MCF 10A (cell line): ENCODE results near the gene ATF6B. TPM values are rescaled to one million over a fixed set of nuclear protein-coding genes. Genes with fewer than 3 reads are reported as not detected.

Experiments used
- BruUV-seq: library from RNA; stranded (reverse); fragments of 400-500 nt; replicated peaks from 2 replicates; lab custom pipeline; 2021; lab: Mats Ljungman, UMichigan
- CTCF ChIA-PET: fragments of 300-600 bp; sonication (Branson Sonifier 250); formaldehyde crosslinking; extraction: SDS; loops from one replicate; lab custom pipeline; 2021; ENCODE audit warnings: antibody characterized with exemption, inconsistent platforms; lab: Yijun Ruan, JAX
- POLR2A ChIA-PET: fragments of 300-600, 350-650 bp; sonication (Branson Sonifier 250); formaldehyde crosslinking; extraction: SDS; loops from one replicate; lab custom pipeline; 2020; ENCODE audit warnings: antibody characterized with exemption, inconsistent platforms; lab: Yijun Ruan, JAX
- DNase-seq: peaks from one replicate; pipeline ENCODE4 v3.0.0-alpha.2; 2018; ENCODE audit not compliant: unreplicated experiment
- H3K27ac Mint-ChIP-seq: one replicate; pipeline ENCODE4 v1.8.0; 2022; ENCODE audit warnings: mild to moderate bottlenecking, low read depth, mixed read lengths; ENCODE audit not compliant: unreplicated experiment
- H3K27me3 Mint-ChIP-seq: one replicate; pipeline ENCODE4 v1.8.0; 2022; ENCODE audit warnings: mixed read lengths; ENCODE audit not compliant: insufficient read depth, unreplicated experiment
- H3K36me3 Mint-ChIP-seq: one replicate; pipeline ENCODE4 v1.8.0; 2022; ENCODE audit warnings: mild to moderate bottlenecking, moderate library complexity, mixed read lengths; ENCODE audit not compliant: insufficient read depth, unreplicated experiment
- H3K4me1 Mint-ChIP-seq: one replicate; pipeline ENCODE4 v1.8.0; 2022; ENCODE audit warnings: mixed read lengths; ENCODE audit not compliant: insufficient read depth, unreplicated experiment
- H3K4me3 Mint-ChIP-seq: one replicate; pipeline ENCODE4 v1.8.0; 2022; ENCODE audit warnings: mild to moderate bottlenecking, moderate library complexity, mixed read lengths; ENCODE audit not compliant: unreplicated experiment
- H3K9me3 Mint-ChIP-seq: one replicate; pipeline ENCODE4 v1.8.0; 2022; ENCODE audit warnings: mixed read lengths; ENCODE audit not compliant: unreplicated experiment
- CTCF ChIP-seq: fragments of 200-600 bp; IDR thresholded peaks from one replicate; pipeline ENCODE4 v1.8.0; 2022; ENCODE audit warnings: antibody characterized with exemption, mild to moderate bottlenecking; ENCODE audit not compliant: unreplicated experiment
- intact Hi-C: fragments of 100-400 bp; cut with micrococcal nuclease; formaldehyde crosslinking; loops from 2 replicates; pipeline ENCODE4 v1.14.1; 2022
- total RNA-seq: library from RNA; stranded (reverse); gene quantifications from 2 replicates; pipeline ENCODE4 v1.2.3, GENCODE V29; 2022

ATF6B gene
- total RNA-seq, 1 experiment from 2014 or later = 65.6 TPM

DNA sequence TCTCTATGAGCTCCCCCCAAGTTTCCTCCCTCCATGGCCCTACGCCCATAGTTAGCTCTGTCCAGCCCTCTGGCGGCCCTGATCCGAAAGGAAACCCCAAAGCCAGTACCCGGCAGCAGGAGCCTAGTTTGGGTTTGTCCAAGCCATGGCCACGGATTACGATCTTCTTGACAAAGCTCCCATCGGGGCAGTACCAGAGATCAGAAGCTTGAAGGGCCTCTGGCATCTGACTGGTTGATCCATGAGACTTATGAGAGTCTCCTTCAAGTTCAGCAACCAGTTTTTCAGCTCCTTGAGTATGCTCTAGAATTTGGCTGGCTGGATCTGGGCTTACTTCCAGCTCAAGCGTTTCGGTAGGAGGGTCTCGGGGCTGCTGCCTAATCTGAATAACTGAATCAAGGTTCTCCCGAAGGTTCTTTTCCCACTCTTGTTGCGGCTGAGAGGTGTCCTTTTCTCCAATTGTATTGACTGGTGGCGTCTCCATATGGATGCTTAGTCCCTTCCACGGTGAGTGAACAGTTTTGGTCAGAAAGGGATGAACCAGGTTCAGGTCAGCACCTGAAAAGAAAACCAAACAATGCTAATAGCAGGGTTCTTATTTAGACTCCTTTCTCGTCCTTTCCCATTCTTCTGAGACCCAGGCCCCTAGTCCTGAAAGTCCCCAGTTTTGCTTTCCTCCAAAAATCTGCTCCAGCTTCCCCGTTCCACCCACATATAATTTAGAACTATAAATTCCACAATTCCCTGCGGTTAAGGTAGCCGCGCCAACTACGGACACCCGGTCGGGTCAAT, 1.4 kb upstream of the ATF6B start:
- H3K36me3 Mint-ChIP-seq = peaks cover 35% of the 10 kb centered on the region
- no peak for DNase-seq
- CTCF ChIA-PET = interaction anchor here (0.5 to 2.3 kb wide), 5 partner anchors 11 to 83 kb away, joined by 3 to 19 read pairs (median 5); no protein-coding TSS in a partner anchor

GRCh38 chr6:32128751-32129296, 778 bp upstream of the ATF6B start:
- intact Hi-C loops = no loop called here

More for the DNA sequence above, 1.4 kb upstream of the ATF6B start:
- Mint-ChIP-seq H3K4me1 (peaks cover 30% of the 10 kb centered on the region), H3K27me3 (peaks cover 11% of the 10 kb centered on the region), H3K4me3 (peak overlapping the region; percentile 99), H3K27ac (peak overlapping the region; percentile 86), H3K9me3 (no peaks in the 10 kb centered on the region)
- TF ChIP-seq CTCF = no peak
- intact Hi-C loops = no loop called here
- POLR2A ChIA-PET = interaction anchor here (0.8 to 5.1 kb wide), 24 partner anchors 9 to 1334 kb away, joined by 3 to 100 read pairs (median 4); partner anchors contain the start of genes AGPAT1, BAG6, C6orf47 and CFB
- BruUV-seq = TSS peak; percentile 25

GRCh38 chr6:32127409-32127716, 683 bp downstream of the ATF6B start:
- H3K27ac Mint-ChIP-seq = peak overlapping the region; percentile 96
- no peaks in the 10 kb centered on the region for H3K27me3 Mint-ChIP-seq
- H3K36me3 Mint-ChIP-seq = peaks cover 48% of the 10 kb centered on the region
- ChIA-PET CTCF (interaction anchor here (0.6 to 2.0 kb wide), 4 partner anchors 9 to 165 kb away, joined by 4 to 9 read pairs (median 6); no protein-coding TSS in a partner anchor), POLR2A (interaction anchor here (0.5 to 5.1 kb wide), 13 partner anchors 10 to 666 kb away, joined by 3 to 100 read pairs (median 6); partner anchors contain the start of genes AGPAT1, BAG6, DXO and PBX2)
- no peak for DNase-seq
- H3K9me3 Mint-ChIP-seq = no peaks in the 10 kb centered on the region
- BruUV-seq = no TSS peak
- intact Hi-C loops = no loop called here
- TF ChIP-seq CTCF = no peak
- H3K4me3 Mint-ChIP-seq = peak overlapping the region; percentile 99
- peaks cover 26% of the 10 kb centered on the region for H3K4me1 Mint-ChIP-seq

More at GRCh38 chr6:32128751-32129296, 778 bp upstream of the ATF6B start:
- H3K4me1 Mint-ChIP-seq = peaks cover 28% of the 10 kb centered on the region
- H3K27ac Mint-ChIP-seq = no peak overlapping the region
- no TSS peak for BruUV-seq
- H3K27me3 Mint-ChIP-seq = peaks cover 5% of the 10 kb centered on the region
- H3K36me3 Mint-ChIP-seq = peaks cover 38% of the 10 kb centered on the region
- POLR2A ChIA-PET = interaction anchor here (0.6 to 5.1 kb wide), 18 partner anchors 10 to 843 kb away, joined by 3 to 100 read pairs (median 6); partner anchors contain the start of genes AGPAT1, BAG6, C6orf47 and DXO
- H3K4me3 Mint-ChIP-seq = peak overlapping the region; percentile 99
- H3K9me3 Mint-ChIP-seq = no peaks in the 10 kb centered on the region
- no peak for DNase-seq
- CTCF ChIA-PET = interaction anchor here (0.8 to 2.3 kb wide), 6 partner anchors 11 to 82 kb away, joined by 4 to 19 read pairs (median 6); no protein-coding TSS in a partner anchor
- TF ChIP-seq CTCF = no peak

DNA sequence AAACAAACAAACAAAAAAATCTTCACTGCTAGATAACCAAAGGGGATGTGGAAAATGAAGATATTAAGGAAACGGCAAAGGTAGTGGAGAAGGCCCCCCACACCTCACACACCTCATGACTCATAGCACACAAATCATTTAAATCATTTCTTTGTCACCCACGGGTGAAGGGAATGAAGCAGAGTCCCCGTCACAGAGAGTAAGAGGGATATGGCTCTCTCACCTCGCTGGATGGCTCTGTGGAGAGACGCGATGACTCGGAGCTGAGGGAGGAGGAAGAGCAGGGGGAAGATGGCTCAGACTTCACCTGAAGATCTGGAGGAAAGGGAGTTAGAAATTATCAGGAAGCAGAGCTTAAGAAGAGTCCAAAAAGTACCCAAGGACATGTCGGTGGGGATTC, 1.2 kb downstream of the ATF6B start:
- Mint-ChIP-seq H3K27me3 (no peaks in the 10 kb centered on the region), H3K9me3 (no peaks in the 10 kb centered on the region), H3K27ac (peak overlapping the region; percentile 96), H3K4me1 (peaks cover 26% of the 10 kb centered on the region), H3K36me3 (peaks cover 53% of the 10 kb centered on the region), H3K4me3 (peak overlapping the region; percentile 99)
- DNase-seq = no peak
- ChIA-PET CTCF (interaction anchor here (0.6 to 2.0 kb wide), 4 partner anchors 8 to 165 kb away, joined by 4 to 9 read pairs (median 6); no protein-coding TSS in a partner anchor), POLR2A (interaction anchor here (0.9 to 5.1 kb wide), 5 partner anchors 9 to 156 kb away, joined by 6 to 100 read pairs (median 23); partner anchors contain the start of genes AGPAT1, DXO and RNF5)
- no TSS peak for BruUV-seq
- TF ChIP-seq CTCF = no peak
- intact Hi-C loops = no loop called here
